ENCODE results near the gene CACNG6. TPM values are rescaled to one million over a fixed set of nuclear protein-coding genes. Genes with fewer than 3 reads are reported as not detected.
A peak's percentile ranks its signal among the peaks of the same experiment; 100 is the strongest.

CACNG6 gene
- total RNA-seq, 1 experiment from 2014 or later, result 2.5 TPM

- Mint-ChIP-seq H3K27ac (peak overlapping the region; percentile 77), H3K9me3 (no peaks in the 10 kb centered on the region), H3K36me3 (no peaks in the 10 kb centered on the region), H3K4me1 (peaks cover 49% of the 10 kb centered on the region), H3K27me3 (ENCODE audit: low read depth) (no peaks in the 10 kb centered on the region; the same call in 1 of the 2 replicates), H3K4me3 (peak overlapping the region; percentile 79)
- DNase-seq (ENCODE audit: low spot score) (no peak), ATAC-seq (peak; percentile 46)
- TF ChIP-seq MAX (CRISPR knock-in tag; IDR thresholded peaks at IDR 0.05) (peak; percentile 74), HMGXB4 (CRISPR knock-in tag; IDR thresholded peaks at IDR 0.05) (no peak), TCF7 (CRISPR knock-in tag; IDR thresholded peaks at IDR 0.05; ENCODE audit: low read depth) (no peak), SP1 (CRISPR knock-in tag; conservative IDR thresholded peaks at IDR 0.05) (peak; percentile 51; the same call in 1 of the 2 replicates), ZNF671 (CRISPR knock-in tag; IDR thresholded peaks at IDR 0.05) (no peak), CREM (CRISPR knock-in tag; IDR thresholded peaks at IDR 0.05) (peak; percentile 8; the same call in 1 of the 2 replicates), SMAD4 (CRISPR knock-in tag; IDR thresholded peaks at IDR 0.05) (no peak), ZNF317 (CRISPR knock-in tag; IDR thresholded peaks at IDR 0.05; ENCODE audit: borderline replicate concordance, low read depth) (no peak), SMAD3 (CRISPR knock-in tag; IDR thresholded peaks at IDR 0.05; ENCODE audit: borderline replicate concordance) (peak; percentile 63; the same call in 1 of the 2 replicates), E2F4 (CRISPR knock-in tag; IDR thresholded peaks at IDR 0.05; ENCODE audit: borderline replicate concordance, low read depth) (no peak), ESRRA (CRISPR knock-in tag; IDR thresholded peaks at IDR 0.05; ENCODE audit: borderline replicate concordance) (no peak), ERG (CRISPR knock-in tag; IDR thresholded peaks at IDR 0.05) (0 out of 2 replicates have a peak, but pooled peaks have one; percentile 22), NFYB (CRISPR knock-in tag; conservative IDR thresholded peaks at IDR 0.05; ENCODE audit: low read depth) (no peak), TEAD1 (CRISPR knock-in tag; IDR thresholded peaks at IDR 0.05) (peak; percentile 49; the same call in 1 of the 2 replicates), ZNF425 (CRISPR knock-in tag; conservative IDR thresholded peaks at IDR 0.05) (no peak), TEAD4 (CRISPR knock-in tag; IDR thresholded peaks at IDR 0.05) (no peak), ZMAT4 (CRISPR knock-in tag; IDR thresholded peaks at IDR 0.05) (no peak)
- ChIA-PET CTCF (interaction anchor here (0.7 to 6.4 kb wide), 8 partner anchors 10 to 75 kb away, joined by 3 to 38 read pairs (median 6); partner anchors contain the start of gene PRKCG), POLR2A (interaction anchor here (0.7 kb wide), 2 partner anchors 11 to 21 kb away, joined by 3 read pairs; no protein-coding TSS in a partner anchor)
Measured at GRCh38 chr19:53957448-53958167, 33.8 kb upstream of the CACNG6 start.
